PFSK-1 (cell line): ENCODE results near the gene HS6ST3.

Experiments
- FOXP2 ChIP-seq: optimal IDR thresholded peaks from 2 replicates; pipeline ENCODE3; 2011; ENCODE audit warnings: borderline replicate concordance, control low read depth, inconsistent platforms; ENCODE audit not compliant: insufficient read depth; ENCODE audit errors: extremely low read length, extremely low read depth
- POLR2AphosphoS5 ChIP-seq: IDR thresholded peaks from 2 replicates; pipeline ENCODE4 v1.6.1; 2012; ENCODE audit warnings: low read depth, mild to moderate bottlenecking, control low read depth, low read length, moderate library complexity
- REST ChIP-seq, 2 experiments: IDR thresholded peaks; 2 replicates each; pipeline versions ENCODE4 v1.6.1 to v1.8.0; 2011 to 2012; ENCODE audit warnings: low read depth in 2 of 2, low read length in 2 of 2, control low read depth in 1 of 2, inconsistent platforms in 1 of 2, mild to moderate bottlenecking in 1 of 2, moderate library complexity in 1 of 2; ENCODE audit not compliant: insufficient read depth in 1 of 2
- SIN3A ChIP-seq: IDR thresholded peaks from 2 replicates; pipeline ENCODE4 v1.6.1; 2012; ENCODE audit warnings: mild to moderate bottlenecking, low read length, moderate library complexity, borderline replicate concordance; ENCODE audit not compliant: insufficient read depth
- TAF1 ChIP-seq: IDR thresholded peaks from 2 replicates; pipeline ENCODE4 v1.6.1; 2012; ENCODE audit warnings: low read length, control low read depth, borderline replicate concordance; ENCODE audit not compliant: insufficient read depth

The HS6ST3 gene

GRCh38 chr13:96707146-96707545 lies 617.2 kb downstream of the HS6ST3 start:
- TF ChIP-seq POLR2AphosphoS5 = no peak
- TF ChIP-seq FOXP2 = no peak
- no peak for TF ChIP-seq REST (IDR thresholded peaks at IDR 0.05; ENCODE audit: insufficient read depth in 1 of 2, low read depth in 2 of 2, low read length in 2 of 2)
- no peak for TF ChIP-seq TAF1
- TF ChIP-seq SIN3A = no peak

GRCh38 chr13:96710166-96710862 lies 620.4 kb downstream of the HS6ST3 start:
- TF ChIP-seq TAF1 = no peak
- TF ChIP-seq FOXP2 = no peak
- no peak for TF ChIP-seq REST (IDR thresholded peaks at IDR 0.05; ENCODE audit: insufficient read depth in 1 of 2, low read depth in 2 of 2, low read length in 2 of 2)
- TF ChIP-seq POLR2AphosphoS5 = no peak
- no peak for TF ChIP-seq SIN3A

GRCh38 chr13:96720446-96720845 lies 630.5 kb downstream of the HS6ST3 start:
- TF ChIP-seq SIN3A (no peak), TAF1 (no peak), REST (IDR thresholded peaks at IDR 0.05; ENCODE audit: insufficient read depth in 1 of 2, low read depth in 2 of 2, low read length in 2 of 2) (no peak)

- TF ChIP-seq TAF1 (no peak), POLR2AphosphoS5 (no peak), FOXP2 (no peak), SIN3A (no peak), REST (IDR thresholded peaks at IDR 0.05; ENCODE audit: insufficient read depth in 1 of 2, low read depth in 2 of 2, low read length in 2 of 2) (no peak)
These were observed 636.7 kb downstream of the HS6ST3 start for GRCh38 chr13:96726651-96727050.

GRCh38 chr13:96728463-96728862 lies 638.6 kb downstream of the HS6ST3 start:
- TF ChIP-seq SIN3A (no peak), POLR2AphosphoS5 (no peak), TAF1 (no peak), REST (IDR thresholded peaks at IDR 0.05; ENCODE audit: insufficient read depth in 1 of 2, low read depth in 2 of 2, low read length in 2 of 2) (no peak), FOXP2 (no peak)
